GM18951 (cell line): Measurements from ENCODE around the gene QPCTL.
"Not testable (repeated sequence)": the region's sequence is repeated elsewhere in the genome, so short reads cannot be mapped to it uniquely, and the experiment has no call there.

Experiments
- POLR2A ChIP-seq: IDR thresholded peaks from 4 replicates; pipeline ENCODE4 v1.6.1; 2011; ENCODE audit warnings: mild to moderate bottlenecking; ENCODE audit not compliant: insufficient read length, insufficient read depth; ENCODE audit errors: extremely low read depth
- in situ Hi-C: fragments of 300-500 bp; cut with MboI; formaldehyde crosslinking; loops from one replicate; pipeline ENCODE4 v1.12.0; 2022; ENCODE audit warnings: low sequenced_read_pairs, mixed read lengths, inconsistent platforms; ENCODE audit not compliant: unreplicated experiment

Gene QPCTL

GRCh38 chr19:45717131-45717982 is 24.9 kb downstream of the QPCTL start:
- in situ Hi-C loops, result no loop called here
- TF ChIP-seq POLR2A, result peak; percentile 52

GRCh38 chr19:45717983-45718650 is 25.7 kb downstream of the QPCTL start:
- TF ChIP-seq POLR2A, result no peak
- in situ Hi-C loops, result no loop called here

- in situ Hi-C loops, result not testable (repeated sequence)
Observed at GRCh38 chr19:45720065-45720464, 27.6 kb downstream of the QPCTL start.

GRCh38 chr19:45728683-45729082 is 36.2 kb downstream of the QPCTL start:
- in situ Hi-C loops, result not testable (repeated sequence)

- in situ Hi-C loops, result no loop called here
- no peak for TF ChIP-seq POLR2A
Observed at GRCh38 chr19:45729800-45730290, 37.4 kb downstream of the QPCTL start.

- TF ChIP-seq POLR2A, result peak; percentile 90
- in situ Hi-C loops, result no loop called here
Observed at GRCh38 chr19:45730368-45731288, 38.2 kb downstream of the QPCTL start, which contains the start of gene FBXO46. Gene FBXO46 (minus strand): TSS chr19:45730896. CDS start chr19:45713495, 17,401 bp downstream.

- in situ Hi-C loops, result no loop called here
- TF ChIP-seq POLR2A, result no peak
Observed at GRCh38 chr19:45733160-45733810, 40.8 kb downstream of the QPCTL start, which contains the start of gene MEIOSIN. Gene MEIOSIN (plus strand): TSS chr19:45733439. CDS start chr19:45735377, 1,938 bp downstream.

GRCh38 chr19:45739498-45740439 is 47.3 kb downstream of the QPCTL start:
- no peak for TF ChIP-seq POLR2A
- in situ Hi-C loops, result no loop called here

GRCh38 chr19:45742969-45743368 is 50.5 kb downstream of the QPCTL start:
- in situ Hi-C loops, result no loop called here

GRCh38 chr19:45745606-45746005 is 53.1 kb downstream of the QPCTL start:
- no peak for TF ChIP-seq POLR2A
- in situ Hi-C loops, result no loop called here

More at GRCh38 chr19:45742969-45743368, 50.5 kb downstream of the QPCTL start:
- no peak for TF ChIP-seq POLR2A

GRCh38 chr19:45746866-45747265 is 54.4 kb downstream of the QPCTL start:
- no peak for TF ChIP-seq POLR2A

More at GRCh38 chr19:45746866-45747265, 54.4 kb downstream of the QPCTL start:
- in situ Hi-C loops, result no loop called here
